Uterus (tissue), 4 donors: ENCODE data around the gene GPD2. TPM values are rescaled to one million over a fixed set of nuclear protein-coding genes. Genes with fewer than 3 reads are reported as not detected.
A peak's percentile ranks its signal among the peaks of the same experiment; 100 is the strongest.

Experiments
- DNase-seq, 2 donors: peaks; one replicate each; pipeline ENCODE4 v3.0.0-alpha.2; 2019 to 2020
- H3K27ac ChIP-seq, 2 donors: fragments of 200-600 bp; sonication (generic); 1 replicate in 1 of 2; 2 replicates in 1 of 2; pipeline ENCODE4 v1.5.1; 2016 to 2018
- H3K27me3 ChIP-seq, 2 donors: fragments of 200-600 bp; sonication (generic); one replicate each; pipeline ENCODE4 v1.5.1; 2018 to 2019; ENCODE audit warnings: control low read depth in 1 of 2
- H3K36me3 ChIP-seq, 2 donors: fragments of 200-600 bp; sonication (generic); one replicate each; pipeline ENCODE4 v1.5.1; 2019; ENCODE audit warnings: control low read depth in 1 of 2
- H3K4me1 ChIP-seq, 2 donors: fragments of 200-600 bp; sonication (generic); one replicate each; pipeline ENCODE4 v1.5.1; 2018 to 2019; ENCODE audit warnings: control low read depth in 1 of 2
- H3K4me3 ChIP-seq, 2 donors: fragments of 200-600 bp; sonication (generic); 1 replicate in 1 of 2; 2 replicates in 1 of 2; pipeline ENCODE4 v1.5.1; 2018 to 2019; ENCODE audit warnings: mild to moderate bottlenecking in 1 of 2
- H3K9me3 ChIP-seq, 2 donors: fragments of 200-600 bp; sonication (generic); one replicate each; pipeline ENCODE4 v1.5.1; 2019; ENCODE audit warnings: control low read depth in 1 of 2
- CTCF ChIP-seq, 4 experiments: fragments of 200-600 bp in 2 of 4; fragments of 450-650 bp in 2 of 4; sonication (generic) in 2 of 4; IDR thresholded peaks; one replicate each; pipeline ENCODE4 v1.5.1; 2016 to 2019; ENCODE audit warnings: antibody characterized with exemption in 4 of 4, mild to moderate bottlenecking in 2 of 4, moderate library complexity in 1 of 4
- POLR2A ChIP-seq, 2 donors: fragments of 450-650 bp; IDR thresholded peaks; one replicate each; pipeline ENCODE4 v1.6.1; 2016; ENCODE audit warnings: antibody characterized with exemption in 2 of 2, mild to moderate bottlenecking in 1 of 2, moderate library complexity in 1 of 2
- intact Hi-C: fragments of 100-400 bp; cut with DNase I; formaldehyde crosslinking; loops from one replicate; pipeline ENCODE4 v1.15.1; 2023; ENCODE audit warnings: low total_unique reads
- total RNA-seq, 4 donors: library from RNA; depleted of rRNA in 3 of 4; stranded (reverse); fragments of >200 nt in 3 of 4; gene quantifications; one replicate each; pipeline versions ENCODE4 v1.1.0 to v1.2.4, GENCODE V29; 2014 to 2023
- donor health status: DM: yes; HTN: yes; CAD: no.

GPD2 gene
- total RNA-seq, 4 donors from 2014 or later = 2.0 to 41.6 (median 32.1) TPM

GRCh38 chr2:156589381-156590079, 153.4 kb downstream of the GPD2 start:
- H3K4me3 ChIP-seq = no peak overlapping the region
- DNase-seq = peak in 1 of 2 donors; percentile 15
- no peaks in the 10 kb centered on the region for H3K4me1 ChIP-seq
- H3K27ac ChIP-seq = no peak overlapping the region
- H3K27me3 ChIP-seq = no peaks in the 10 kb centered on the region
- no peaks in the 10 kb centered on the region for H3K36me3 ChIP-seq
- intact Hi-C loops = no loop called here
- TF ChIP-seq CTCF (IDR thresholded peaks at IDR 0.05) (peak; percentile 47 to 58 (median 52)), POLR2A (IDR thresholded peaks at IDR 0.05) (no peak)
- H3K9me3 ChIP-seq = no peaks in the 10 kb centered on the region

DNA sequence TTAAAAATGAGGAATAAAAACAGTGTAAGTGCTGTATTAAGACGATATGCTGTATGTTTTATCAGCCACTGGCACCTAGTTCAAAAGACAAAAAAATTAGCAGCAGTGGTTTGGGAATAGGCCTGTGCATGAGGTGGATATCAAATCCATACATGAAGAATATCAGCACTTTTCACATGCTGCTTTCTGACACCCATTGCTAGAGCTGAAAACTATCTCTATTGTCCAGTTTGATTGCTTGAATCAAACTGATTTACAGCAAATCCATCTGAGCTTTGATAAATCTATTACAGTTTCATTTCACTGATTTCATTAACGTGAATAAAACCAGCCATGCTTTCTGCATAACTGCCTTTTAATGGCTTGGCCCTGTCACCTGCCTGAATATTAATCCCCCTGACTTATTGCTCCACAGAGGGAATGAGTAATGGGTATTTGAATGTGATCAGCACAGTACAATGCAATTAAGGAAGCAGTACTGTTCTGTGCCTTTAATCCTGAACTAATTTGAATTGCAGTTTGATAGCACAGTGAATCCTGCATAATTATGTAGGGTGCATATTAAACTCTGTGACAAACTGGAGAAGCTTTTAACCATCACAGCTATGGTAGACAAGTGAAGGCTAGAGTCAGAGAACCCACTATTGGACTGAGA, 154.0 kb downstream of the GPD2 start:
- TF ChIP-seq POLR2A (IDR thresholded peaks at IDR 0.05) (no peak), CTCF (IDR thresholded peaks at IDR 0.05) (no peak)
- Histone ChIP-seq H3K36me3 (no peaks in the 10 kb centered on the region), H3K4me1 (no peaks in the 10 kb centered on the region), H3K27me3 (no peaks in the 10 kb centered on the region), H3K4me3 (no peak overlapping the region), H3K9me3 (no peaks in the 10 kb centered on the region), H3K27ac (no peak overlapping the region)
- intact Hi-C loops = no loop called here
- DNase-seq = no peak

DNA sequence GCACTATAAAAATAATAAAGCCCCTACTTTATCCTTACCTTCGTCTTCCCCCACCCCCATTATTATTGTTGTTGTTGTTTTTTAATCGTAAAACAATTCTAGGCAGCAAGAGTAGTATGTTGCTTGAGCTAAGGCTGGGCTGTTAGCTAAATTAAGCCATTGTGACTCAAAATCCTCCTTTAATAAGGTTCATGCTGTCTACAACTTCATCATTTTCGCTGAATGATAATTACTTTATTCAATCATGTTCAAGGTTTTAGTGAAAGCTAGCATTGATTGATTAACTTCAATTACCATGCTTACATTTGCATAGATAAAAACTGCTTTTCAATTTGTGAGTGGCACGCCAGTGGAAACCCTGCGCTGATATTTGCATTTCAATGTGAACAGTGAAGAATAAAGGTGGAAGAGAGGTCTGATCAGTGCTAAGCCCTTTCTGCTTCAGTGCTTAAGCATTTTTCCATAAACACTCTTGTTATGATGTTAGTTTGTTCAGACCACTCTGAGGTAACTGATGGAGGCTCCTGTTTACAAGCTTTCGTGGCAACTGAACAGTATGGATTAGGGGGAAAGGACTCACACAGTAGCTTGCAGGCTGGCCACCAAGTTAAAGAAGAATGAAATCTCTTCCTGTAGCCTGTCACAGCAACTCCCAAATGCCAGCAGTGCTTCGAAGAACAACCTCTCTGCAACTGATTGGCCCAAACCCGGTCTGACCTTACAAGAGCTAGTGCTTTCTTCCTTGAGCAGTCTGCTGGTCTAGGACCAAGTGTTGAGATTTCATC, 156.8 kb downstream of the GPD2 start:
- no peaks in the 10 kb centered on the region for H3K4me1 ChIP-seq
- TF ChIP-seq POLR2A (IDR thresholded peaks at IDR 0.05) = no peak
- no peak for TF ChIP-seq CTCF (IDR thresholded peaks at IDR 0.05)
- H3K27me3 ChIP-seq = no peaks in the 10 kb centered on the region
- no peak for DNase-seq
- no peaks in the 10 kb centered on the region for H3K36me3 ChIP-seq
- intact Hi-C loops = no loop called here
- H3K4me3 ChIP-seq = no peak overlapping the region
- no peak overlapping the region for H3K27ac ChIP-seq
- H3K9me3 ChIP-seq = no peaks in the 10 kb centered on the region

GRCh38 chr2:156593594-156593921, 157.4 kb downstream of the GPD2 start:
- H3K9me3 ChIP-seq = no peaks in the 10 kb centered on the region
- H3K27me3 ChIP-seq = no peaks in the 10 kb centered on the region
- no peak for TF ChIP-seq POLR2A (IDR thresholded peaks at IDR 0.05)
- H3K27ac ChIP-seq = no peak overlapping the region
- intact Hi-C loops = no loop called here
- DNase-seq = no peak
- no peak overlapping the region for H3K4me3 ChIP-seq
- H3K4me1 ChIP-seq = no peaks in the 10 kb centered on the region
- no peaks in the 10 kb centered on the region for H3K36me3 ChIP-seq

- Histone ChIP-seq H3K27me3 (no peaks in the 10 kb centered on the region), H3K4me3 (no peak overlapping the region), H3K9me3 (no peaks in the 10 kb centered on the region), H3K4me1 (no peaks in the 10 kb centered on the region), H3K36me3 (no peaks in the 10 kb centered on the region), H3K27ac (no peak overlapping the region)
- intact Hi-C loops = no loop called here
- no peak for DNase-seq
- TF ChIP-seq CTCF (IDR thresholded peaks at IDR 0.05) (no peak), POLR2A (IDR thresholded peaks at IDR 0.05) (no peak)
Observed at GRCh38 chr2:156598563-156598962, 162.4 kb downstream of the GPD2 start.
